Psoas muscle (tissue), 8 donors: ENCODE results near the gene UBP1. TPM values are rescaled to one million over a fixed set of nuclear protein-coding genes. Genes with fewer than 3 reads are reported as not detected.
"Not testable (repeated sequence)": the region's sequence is repeated elsewhere in the genome, so short reads cannot be mapped to it uniquely, and the experiment has no call there.

Experiments used
- ATAC-seq, 4 donors: fragments of 200-7000 bp; cut with Tn5 transposase; one replicate each; pipeline ENCODE4 v1.9.1; 2020; ENCODE audit warnings: moderate library complexity in 3 of 4, mild to moderate bottlenecking in 2 of 4
- DNase-seq, 2 donors: peaks; one replicate each; pipeline ENCODE4 v3.0.0-alpha.2; 2020
- H3K27ac ChIP-seq: fragments of 200-600 bp; one replicate; pipeline ENCODE4 v1.8.0; 2022
- H3K27me3 ChIP-seq, 3 donors: fragments of 200-600 bp in 1 of 3; one replicate each; pipeline versions ENCODE4 v1.6.1 to v1.8.0; 2013 to 2022; ENCODE audit warnings: low read length in 2 of 3, mild to moderate bottlenecking in 2 of 3, moderate library complexity in 1 of 3; ENCODE audit not compliant: insufficient read depth in 3 of 3
- H3K36me3 ChIP-seq, 2 donors: fragments of 200-600 bp in 1 of 2; one replicate each; pipeline versions ENCODE4 v1.6.1 to v1.8.0; 2013 to 2022; ENCODE audit warnings: low read depth in 1 of 2, mild to moderate bottlenecking in 1 of 2, moderate library complexity in 1 of 2; ENCODE audit not compliant: insufficient read depth in 1 of 2
- H3K4me1 ChIP-seq: fragments of 200-600 bp; one replicate; pipeline ENCODE4 v1.8.0; 2022
- H3K4me3 ChIP-seq: fragments of 200-600 bp; one replicate; pipeline ENCODE4 v1.8.0; 2022; ENCODE audit warnings: mild to moderate bottlenecking
- H3K9me3 ChIP-seq: fragments of 200-600 bp; one replicate; pipeline ENCODE4 v1.8.0; 2022
- intact Hi-C, 2 donors: fragments of 100-400 bp; cut with DNase I; formaldehyde crosslinking; loops; one replicate each; pipeline versions ENCODE4 v1.11.0 to v1.14.2; 2022
- polyA plus RNA-seq, 3 donors: library from polyadenylated mRNA; stranded (reverse); fragments of 200-250 nt; gene quantifications; one replicate each; pipeline ENCODE4 v1.2.3, GENCODE V29; 2013
- total RNA-seq, 4 donors: library from RNA; stranded (reverse); fragmentation: NEBNext Ultra II Directional in 2 of 4; extraction: Animal tissue kit (Norgen Biotek cat#: 25700) in 2 of 4; gene quantifications; one replicate each; pipeline versions ENCODE4 v1.2.1 to v1.2.4, GENCODE V29; 2021 to 2023
- TF ChIP-seq, protein P1 (sequence below): fragments of 200-600 bp; IDR thresholded peaks from one replicate; pipeline ENCODE4 v1.8.0; 2022; ENCODE audit warnings: antibody characterized with exemption
- donor health status: healthy with polysubstance abuse.
- donor health status: DM: no; HTN: no; CAD: no; lungs with moderate emphysema.
- donor health status: Bipolar disorder and iron deficiency.
- donor health status: healthy.
- donor health status: DM: yes; HTN: yes; CAD: no.
- donor health status: DM: no; HTN: no; CAD: no.
- donor health status: DM: no; HTN: no; CAD: no.
- donor health status: DM: yes; HTN: yes; CAD: no.

UBP1 gene
- total and polyA plus RNA-seq, 7 donors: 12.6 to 44.1 (median 24.8) TPM

DNA sequence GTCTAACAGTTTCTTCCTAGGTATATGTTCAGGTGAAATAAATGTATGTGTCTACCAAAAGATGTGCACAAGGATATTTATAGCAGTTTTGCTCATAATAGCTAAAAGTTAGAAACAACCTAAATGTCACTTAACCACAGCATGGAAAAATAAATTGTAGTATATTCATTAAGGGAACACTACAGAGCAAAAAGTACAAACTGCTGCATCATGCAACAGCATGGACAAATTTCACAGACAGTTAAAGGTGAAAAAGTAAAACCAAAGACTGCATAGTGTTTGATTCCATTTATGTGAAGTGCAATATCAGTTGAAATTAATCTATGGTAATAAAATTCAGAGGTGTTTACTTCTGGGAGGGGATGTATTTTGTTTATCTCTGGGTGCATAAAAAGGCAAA, 100.4 kb downstream of the UBP1 start:
- H3K27ac ChIP-seq: no peak overlapping the region
- TF ChIP-seq, protein P1, sequence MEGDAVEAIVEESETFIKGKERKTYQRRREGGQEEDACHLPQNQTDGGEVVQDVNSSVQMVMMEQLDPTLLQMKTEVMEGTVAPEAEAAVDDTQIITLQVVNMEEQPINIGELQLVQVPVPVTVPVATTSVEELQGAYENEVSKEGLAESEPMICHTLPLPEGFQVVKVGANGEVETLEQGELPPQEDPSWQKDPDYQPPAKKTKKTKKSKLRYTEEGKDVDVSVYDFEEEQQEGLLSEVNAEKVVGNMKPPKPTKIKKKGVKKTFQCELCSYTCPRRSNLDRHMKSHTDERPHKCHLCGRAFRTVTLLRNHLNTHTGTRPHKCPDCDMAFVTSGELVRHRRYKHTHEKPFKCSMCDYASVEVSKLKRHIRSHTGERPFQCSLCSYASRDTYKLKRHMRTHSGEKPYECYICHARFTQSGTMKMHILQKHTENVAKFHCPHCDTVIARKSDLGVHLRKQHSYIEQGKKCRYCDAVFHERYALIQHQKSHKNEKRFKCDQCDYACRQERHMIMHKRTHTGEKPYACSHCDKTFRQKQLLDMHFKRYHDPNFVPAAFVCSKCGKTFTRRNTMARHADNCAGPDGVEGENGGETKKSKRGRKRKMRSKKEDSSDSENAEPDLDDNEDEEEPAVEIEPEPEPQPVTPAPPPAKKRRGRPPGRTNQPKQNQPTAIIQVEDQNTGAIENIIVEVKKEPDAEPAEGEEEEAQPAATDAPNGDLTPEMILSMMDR: no peak
- H3K9me3 ChIP-seq: peaks cover 2% of the 10 kb centered on the region
- no peak overlapping the region for H3K4me3 ChIP-seq
- H3K4me1 ChIP-seq: no peaks in the 10 kb centered on the region
- ATAC-seq (no peak), DNase-seq (no peak)
- no peaks in the 10 kb centered on the region for H3K27me3 ChIP-seq
- H3K36me3 ChIP-seq: no peaks in the 10 kb centered on the region
- intact Hi-C loops: no loop called here

DNA sequence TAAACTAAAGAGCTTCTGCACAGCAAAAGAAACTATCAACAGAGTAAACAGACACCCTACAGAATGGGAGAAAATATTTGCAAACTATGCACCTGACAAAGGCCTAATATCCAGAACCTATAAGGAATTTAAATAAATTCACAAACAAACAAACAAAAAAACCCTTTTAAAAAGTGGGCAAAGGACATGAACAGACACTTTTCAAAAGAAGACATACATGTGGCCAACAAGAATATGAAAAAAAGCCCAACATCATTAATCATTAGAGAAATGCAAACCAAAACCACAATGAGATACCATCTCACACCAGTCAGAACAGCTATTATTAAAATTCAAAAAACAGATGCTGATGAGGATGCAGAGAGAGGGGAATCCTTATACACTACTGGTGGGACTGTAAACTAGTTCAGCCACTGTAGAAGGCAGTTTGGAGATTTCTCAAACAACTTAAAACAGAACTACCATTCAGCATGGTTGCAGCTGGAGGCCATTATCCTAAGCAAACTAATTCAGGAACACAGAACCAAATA, 101.2 kb downstream of the UBP1 start:
- intact Hi-C loops, H3K9me3 ChIP-seq, DNase-seq, H3K27me3 ChIP-seq, H3K4me1 ChIP-seq, H3K4me3 ChIP-seq, H3K27ac ChIP-seq, H3K36me3 ChIP-seq, ATAC-seq: not testable (repeated sequence)

Other genes with a start within 250 kb of the UBP1 start
- 1 to 10 TPM in 2 of 4 donors, under 1 TPM in 2; 0.34 to 1.4 (median 0.87) TPM for gene SUSD5, start 221.6 kb downstream of the UBP1 start, total RNA-seq
- gene SUSD5, start 221.6 kb downstream of the UBP1 start, polyA plus RNA-seq: 1 to 10 TPM in 1 of 3 donors, under 1 TPM in 2; 0.30 to 2.0 (median 0.38) TPM
- gene FBXL2, start 163.0 kb downstream of the UBP1 start, total RNA-seq: 1 to 10 TPM in 1 of 4 donors, under 1 TPM in 3; 0.19 to 1.3 (median 0.59) TPM
- gene FBXL2, start 163.0 kb downstream of the UBP1 start, polyA plus RNA-seq: under 1 TPM; 0.31 to 0.43 (median 0.42) TPM